ENCODE results near the gene COX8A. TPM values are rescaled to one million over a fixed set of nuclear protein-coding genes. Genes with fewer than 3 reads are reported as not detected.

The COX8A gene
- total RNA-seq, 4 donors from 2014 or later = 373 to 510 (median 455) TPM

GRCh38 chr11:64001484-64002420 is 27.3 kb downstream of the COX8A start:
- no peak overlapping the region for H3K4me3 ChIP-seq (ENCODE audit: low read depth, poor library complexity, severe bottlenecking)
- intact Hi-C loops (cut with DNase I; ENCODE audit: low total_unique reads) = loop anchor here (2.0 kb wide), 1 partner anchor 145 kb away; no protein-coding TSS in a partner anchor
- no peak for DNase-seq (ENCODE audit: low spot score in 2 of 2)
- TF ChIP-seq POLR2A (IDR thresholded peaks at IDR 0.05) = no peak
- no peak for TF ChIP-seq CTCF (IDR thresholded peaks at IDR 0.05)
- WGBS, 2 donors = 46 to 50% methylated on average over 19 of the region's 23 CpGs

- intact Hi-C loops (cut with DNase I; ENCODE audit: low total_unique reads) = loop anchor here (2.0 kb wide), 1 partner anchor 143 kb away; no protein-coding TSS in a partner anchor
- no peak for TF ChIP-seq CTCF (IDR thresholded peaks at IDR 0.05)
- no peak for TF ChIP-seq POLR2A (IDR thresholded peaks at IDR 0.05)
- H3K4me3 ChIP-seq (ENCODE audit: low read depth, poor library complexity, severe bottlenecking) = no peak overlapping the region
- no peak for DNase-seq (ENCODE audit: low spot score in 2 of 2)
- WGBS, 2 donors = 74 to 76% methylated on average over 23 of the region's 23 CpGs
Observed at GRCh38 chr11:64003807-64004589, 29.6 kb downstream of the COX8A start.

GRCh38 chr11:64004590-64004984 is 30.2 kb downstream of the COX8A start:
- no peak overlapping the region for H3K4me3 ChIP-seq (ENCODE audit: low read depth, poor library complexity, severe bottlenecking)
- intact Hi-C loops (cut with DNase I; ENCODE audit: low total_unique reads) = no loop called here
- DNase-seq (ENCODE audit: low spot score in 2 of 2) = no peak
- TF ChIP-seq POLR2A (IDR thresholded peaks at IDR 0.05) (no peak), CTCF (IDR thresholded peaks at IDR 0.05) (no peak)
- 74 to 76% methylated on average over 4 of the region's 4 CpGs for WGBS, 2 donors

- intact Hi-C loops (cut with DNase I; ENCODE audit: low total_unique reads) = no loop called here
- WGBS, 2 donors = 79 to 90% methylated on average over 4 of the region's 4 CpGs
- no peak overlapping the region for H3K4me3 ChIP-seq (ENCODE audit: low read depth, poor library complexity, severe bottlenecking)
- TF ChIP-seq POLR2A (IDR thresholded peaks at IDR 0.05) = no peak
- TF ChIP-seq CTCF (IDR thresholded peaks at IDR 0.05) = no peak
- DNase-seq (ENCODE audit: low spot score in 2 of 2) = no peak
Observed at GRCh38 chr11:64005691-64006090, 31.3 kb downstream of the COX8A start.

- TF ChIP-seq CTCF (IDR thresholded peaks at IDR 0.05) = no peak
- TF ChIP-seq POLR2A (IDR thresholded peaks at IDR 0.05) = no peak
- no peak overlapping the region for H3K4me3 ChIP-seq (ENCODE audit: low read depth, poor library complexity, severe bottlenecking)
- intact Hi-C loops (cut with DNase I; ENCODE audit: low total_unique reads) = no loop called here
- 50 to 57% methylated on average over 12 of the region's 12 CpGs for WGBS, 2 donors
- DNase-seq (ENCODE audit: low spot score in 2 of 2) = no peak
Observed at GRCh38 chr11:64006398-64006797, 32.0 kb downstream of the COX8A start.
